Erythroblast (primary cell): ENCODE measurements around the gene PACS1.

ENCODE experiments used
- GATA1 ChIP-seq: IDR thresholded peaks from 2 replicates; pipeline ENCODE4 v1.6.1; 2011; ENCODE audit warnings: low read depth, mild to moderate bottlenecking, control low read depth, low read length, moderate library complexity
- POLR2A ChIP-seq: IDR thresholded peaks from 2 replicates; pipeline ENCODE4 v1.6.1; 2011; ENCODE audit warnings: mild to moderate bottlenecking, low read length

DNA sequence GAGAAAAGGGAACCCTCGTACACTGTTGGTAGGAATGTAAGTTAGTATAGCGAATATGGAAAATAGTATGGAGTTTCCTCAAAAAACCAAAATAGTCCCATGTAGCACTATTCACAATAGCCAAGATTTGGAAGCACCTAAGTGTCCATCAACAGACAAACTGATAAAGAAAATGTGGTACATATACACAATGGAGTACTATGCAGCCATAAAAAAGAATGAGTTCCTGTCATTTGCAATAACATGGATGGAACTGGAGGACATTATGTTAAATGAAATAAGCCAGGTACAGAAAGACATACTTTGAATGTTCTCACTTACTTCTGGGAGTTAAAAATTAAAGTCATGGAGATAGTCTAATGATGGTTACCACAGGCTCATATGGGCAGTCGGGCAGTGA lies 134.3 kb downstream of the PACS1 start:
- TF ChIP-seq POLR2A (no peak), GATA1 (no peak)
